H1 (cell line): ENCODE measurements around the gene SCG5. TPM values are rescaled to one million over a fixed set of nuclear protein-coding genes. Genes with fewer than 3 reads are reported as not detected.

Source experiments
- CTCF ChIA-PET: fragments of 300-600 bp; sonication (Branson Sonifier 250); formaldehyde crosslinking; loops from one replicate; lab custom pipeline; 2021; ENCODE audit not compliant: partially characterized antibody; lab: Charles Lee
- POLR2A ChIA-PET: fragments of 300-600 bp; sonication (Branson Sonifier 250); formaldehyde crosslinking; loops from one replicate; lab custom pipeline; 2021; ENCODE audit warnings: inconsistent platforms; ENCODE audit not compliant: partially characterized antibody; lab: Charles Lee
- DNase-seq, 2 experiments: peaks; one replicate each; pipeline versions ENCODE4 v3.0.0 to v3.0.0-alpha.2; 2010 to 2022; ENCODE audit warnings: low spot score in 2 of 2, low read depth in 1 of 2, mixed read lengths in 1 of 2
- FAIRE-seq: peaks from 2 replicates; lab custom pipeline; 2011; peaks lifted over from hg19 to GRCh38; lab: Jason Lieb, UNC
- H2AFZ ChIP-seq: 2 replicates; pipeline ENCODE4 v1.8.1; 2012; ENCODE audit warnings: low read length, inconsistent platforms
- H2AK5ac ChIP-seq: 2 replicates; pipeline ENCODE4 v1.6.1; 2013; ENCODE audit warnings: low read depth, low read length
- H2BK120ac ChIP-seq: replicated peaks from 2 replicates; pipeline ENCODE3; 2013; ENCODE audit warnings: low read depth, low read length, inconsistent platforms
- H2BK12ac ChIP-seq: 2 replicates; pipeline ENCODE4 v1.6.1; 2013; ENCODE audit warnings: low read depth, low read length
- H2BK15ac ChIP-seq: 2 replicates; pipeline ENCODE4 v1.6.1; 2013; ENCODE audit warnings: low read length
- H2BK20ac ChIP-seq: 2 replicates; pipeline ENCODE4 v1.6.1; 2013; ENCODE audit warnings: low read length
- H2BK5ac ChIP-seq: 2 replicates; pipeline ENCODE4 v1.6.1; 2013; ENCODE audit warnings: low read depth, low read length
- H3K14ac ChIP-seq: 2 replicates; pipeline ENCODE4 v1.6.1; 2013; ENCODE audit warnings: inconsistent platforms; ENCODE audit not compliant: insufficient read length
- H3K18ac ChIP-seq: 2 replicates; pipeline ENCODE4 v1.6.1; 2013; ENCODE audit warnings: low read length; ENCODE audit errors: extremely low read depth
- H3K23ac ChIP-seq: 2 replicates; pipeline ENCODE4 v1.6.1; 2013; ENCODE audit warnings: inconsistent platforms; ENCODE audit not compliant: insufficient read length
- H3K23me2 ChIP-seq: 2 replicates; pipeline ENCODE4 v1.6.1; 2013; ENCODE audit warnings: low read depth, low read length
- H3K27ac ChIP-seq: 2 replicates; pipeline ENCODE4 v1.6.1; 2011; ENCODE audit warnings: low read depth, low read length, inconsistent platforms
- H3K27me3 ChIP-seq, 4 experiments: replicated peaks in 1 of 4; 1 replicate in 1 of 4; 2 replicates in 3 of 4; pipeline versions ENCODE4 v1.6.1 to v1.8.1; 2011 to 2013; ENCODE audit warnings: low read length in 3 of 4, mild to moderate bottlenecking in 3 of 4, inconsistent platforms in 2 of 4, mixed read lengths in 2 of 4, moderate library complexity in 1 of 4; ENCODE audit not compliant: control insufficient read depth in 3 of 4, insufficient read depth in 3 of 4; ENCODE audit errors: extremely low read depth in 1 of 4
- H3K36me3 ChIP-seq, 4 experiments: 2 replicates each; pipeline versions ENCODE4 v1.6.1 to v1.8.1; 2011 to 2013; ENCODE audit warnings: mild to moderate bottlenecking in 4 of 4, low read length in 3 of 4, moderate library complexity in 2 of 4, control low read depth in 1 of 4, inconsistent platforms in 1 of 4; ENCODE audit not compliant: insufficient read depth in 4 of 4, control insufficient read depth in 2 of 4
- H3K4ac ChIP-seq: replicated peaks from 2 replicates; pipeline ENCODE3; 2013; ENCODE audit warnings: low read length, low read depth, mixed read lengths, inconsistent platforms; ENCODE audit not compliant: insufficient read length
- H3K4me1 ChIP-seq, 4 experiments: replicated peaks in 1 of 4; 1 replicate in 1 of 4; 2 replicates in 3 of 4; pipeline versions ENCODE4 v1.6.1 to v1.8.1; 2011 to 2013; ENCODE audit warnings: low read length in 3 of 4, inconsistent platforms in 2 of 4, mixed read lengths in 1 of 4; ENCODE audit not compliant: insufficient read depth in 4 of 4, control insufficient read depth in 3 of 4
- H3K4me2 ChIP-seq, 2 experiments: 2 replicates each; pipeline versions ENCODE4 v1.6.1 to v1.8.1; 2011 to 2013; ENCODE audit warnings: low read depth in 2 of 2, low read length in 2 of 2, control low read depth in 1 of 2, inconsistent platforms in 1 of 2, mild to moderate bottlenecking in 1 of 2; ENCODE audit not compliant: insufficient read depth in 1 of 2
- H3K4me3 ChIP-seq, 4 experiments: fragments of 200-600, 300-600 bp in 1 of 4; sonication (generic), shearing (Covaris generic), sonication (Bioruptor Twin) in 1 of 4; 2 replicates each; pipeline versions ENCODE4 v1.5.1 to v1.8.1; 2011 to 2016; ENCODE audit warnings: low read length in 4 of 4, low read depth in 3 of 4, control low read depth in 2 of 4, inconsistent platforms in 2 of 4, mild to moderate bottlenecking in 2 of 4, mixed read lengths in 1 of 4, moderate library complexity in 1 of 4; ENCODE audit not compliant: insufficient read depth in 2 of 4; ENCODE audit errors: extremely low read depth in 1 of 4
- H3K56ac ChIP-seq: replicated peaks from 2 replicates; pipeline ENCODE3; 2013; ENCODE audit warnings: low read depth, mild to moderate bottlenecking, mixed read lengths, low read length, inconsistent platforms; ENCODE audit not compliant: insufficient read length
- H3K79me1 ChIP-seq: 2 replicates; pipeline ENCODE4 v1.6.1; 2013; ENCODE audit warnings: low read depth, low read length, control low read depth
- H3K79me2 ChIP-seq, 2 experiments: 2 replicates each; pipeline versions ENCODE4 v1.6.1 to v1.8.1; 2012 to 2013; ENCODE audit warnings: low read length in 2 of 2, mild to moderate bottlenecking in 2 of 2, inconsistent platforms in 1 of 2; ENCODE audit not compliant: insufficient read depth in 2 of 2, control insufficient read depth in 1 of 2
- H3K9ac ChIP-seq, 4 experiments: replicated peaks in 1 of 4; 1 replicate in 1 of 4; 2 replicates in 3 of 4; pipeline versions ENCODE4 v1.6.1 to v1.8.1; 2011 to 2013; ENCODE audit warnings: low read depth in 3 of 4, low read length in 3 of 4, control low read depth in 2 of 4, mild to moderate bottlenecking in 2 of 4, moderate library complexity in 2 of 4, inconsistent platforms in 1 of 4; ENCODE audit errors: extremely low read depth in 1 of 4
- H3K9me3 ChIP-seq, 2 experiments: 2 replicates each; pipeline versions ENCODE4 v1.6.1 to v1.8.1; 2012 to 2013; ENCODE audit warnings: mild to moderate bottlenecking in 2 of 2, moderate library complexity in 2 of 2, control low read depth in 1 of 2, inconsistent platforms in 1 of 2, low read depth in 1 of 2, low read length in 1 of 2, mixed read lengths in 1 of 2; ENCODE audit not compliant: insufficient read depth in 2 of 2
- H4K20me1 ChIP-seq, 2 experiments: replicated peaks in 1 of 2; 2 replicates each; pipeline versions ENCODE3 to v1.8.1; 2011 to 2013; ENCODE audit warnings: inconsistent platforms in 2 of 2, low read length in 2 of 2, mild to moderate bottlenecking in 1 of 2; ENCODE audit not compliant: insufficient read depth in 2 of 2, control insufficient read depth in 1 of 2
- H4K5ac ChIP-seq: 2 replicates; pipeline ENCODE4 v1.6.1; 2013; ENCODE audit warnings: low read length, low read depth, mixed read lengths, inconsistent platforms; ENCODE audit not compliant: insufficient read length
- H4K8ac ChIP-seq: 2 replicates; pipeline ENCODE4 v1.8.0; 2013; ENCODE audit warnings: mild to moderate bottlenecking, moderate library complexity, low read length, inconsistent platforms; ENCODE audit not compliant: insufficient read depth; ENCODE audit errors: extremely low read depth
- H4K91ac ChIP-seq: replicated peaks from 2 replicates; pipeline ENCODE3; 2013; ENCODE audit warnings: low read length, mixed read lengths, inconsistent platforms; ENCODE audit not compliant: insufficient read length
- JUN ChIP-seq: IDR thresholded peaks from 2 replicates; pipeline ENCODE4 v1.6.1; 2011; ENCODE audit warnings: low read depth, mild to moderate bottlenecking, improper control_type of control experiment, low read length
- SP2 ChIP-seq: IDR thresholded peaks from 2 replicates; pipeline ENCODE4 v1.6.1; 2012; ENCODE audit warnings: mild to moderate bottlenecking, low read length, inconsistent platforms
- WGBS, 2 experiments: shearing (Covaris generic) in 1 of 2; methylation state at CpG; one replicate each; pipeline versions ENCODE4 v1.1.6 to v1.1.7; 2013 to 2015; ENCODE audit warnings: low lambda C conversion rate in 2 of 2, mixed read lengths in 2 of 2, inconsistent platforms in 1 of 2, low coverage in 1 of 2, missing lambda C conversion rate in 1 of 2; ENCODE audit not compliant: insufficient replicate concordance in 2 of 2, insufficient coverage in 1 of 2, insufficient read length in 1 of 2; ENCODE audit errors: extremely low coverage in 1 of 2, missing lambda C conversion rate in 1 of 2; 5-methylcytosine and 5-hydroxymethylcytosine counted together
- polyA plus RNA-seq, 7 experiments: library from polyadenylated mRNA; depleted of rRNA in 3 of 7; stranded (reverse) in 5 of 7; unstranded in 2 of 7; fragments of >200 nt in 5 of 7; fragments of 200-250 nt in 2 of 7; gene quantifications; 1 replicate in 5 of 7; 2 replicates in 1 of 7; 4 replicates in 1 of 7; pipeline versions ENCODE4 v1.2.1 to v1.2.3, GENCODE V29; 2011 to 2013; ENCODE audit warnings: missing spikeins in 2 of 7, mixed read lengths in 2 of 7
- total RNA-seq: library from RNA; stranded (reverse); fragmentation: NEBNext Ultra II Directional; extraction: Animal tissue kit (Norgen Biotek cat#: 25700); gene quantifications from 2 replicates; pipeline ENCODE4 v1.2.1, GENCODE V29; 2021

Gene SCG5
- total and polyA plus RNA-seq, 2 of the 8 experiments (the other 6 are each of a cell fraction or from before 2014, with no cell fraction given) = 18.7 to 19.9 TPM

DNA sequence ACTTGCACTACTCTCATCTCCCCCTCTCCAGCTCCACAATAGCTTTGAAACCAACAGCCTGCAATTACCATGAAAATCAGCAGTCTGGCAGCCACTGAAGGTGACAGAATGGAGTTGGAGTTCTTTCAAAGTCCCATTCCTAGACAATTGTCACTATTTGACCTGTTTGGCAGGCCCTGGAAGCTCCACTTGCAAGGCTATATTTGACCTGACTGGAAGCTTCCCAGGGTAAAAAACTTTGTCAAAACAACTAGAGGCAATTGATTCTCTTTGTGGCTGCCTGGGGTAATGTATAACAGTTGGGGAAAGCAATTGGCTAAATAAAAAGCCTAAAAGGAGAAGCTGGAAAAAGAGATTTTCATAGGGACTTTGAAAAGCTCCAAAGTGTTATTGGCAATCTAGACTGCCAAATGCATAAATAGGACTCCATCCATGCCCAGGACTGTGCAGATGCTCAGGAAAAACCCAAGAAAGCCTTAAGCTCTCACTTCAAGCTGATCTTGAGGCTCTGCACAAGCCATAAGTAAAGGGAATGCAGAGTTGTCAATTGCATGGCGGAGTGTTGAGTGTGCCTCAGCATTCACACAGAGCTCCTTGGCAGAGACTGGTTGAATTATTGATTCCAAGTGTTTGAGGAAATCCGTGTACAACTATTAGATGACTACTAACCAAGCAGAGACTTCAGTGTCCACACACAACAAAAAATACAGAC is 94.6 kb downstream of the SCG5 start:
- Histone ChIP-seq H2BK15ac (no peak overlapping the region), H3K4me3 (no peak overlapping the region), H3K14ac (no peak overlapping the region), H3K9me3 (0 out of 4 replicates have a peak, but pooled peaks cover 0 to 2% of the 10 kb centered on the region in 2 experiments), H3K18ac (no peak overlapping the region), H3K79me1 (no peaks in the 10 kb centered on the region), H2AFZ (no peak overlapping the region), H4K20me1 (no peaks in the 10 kb centered on the region), H3K4me2 (no peak overlapping the region), H4K91ac (no peak overlapping the region), H2BK5ac (no peak overlapping the region), H3K23me2 (no peaks in the 10 kb centered on the region; the same call in 1 of the 2 replicates), H2BK20ac (no peak overlapping the region)
- POLR2A ChIA-PET = interaction anchor here (0.6 kb wide), 1 partner anchor 15 kb away, joined by 3 read pairs; no protein-coding TSS in a partner anchor
- no peak for DNase-seq
- WGBS, 2 experiments = 93% methylated on average over 2 of the region's 2 CpGs; no CpG with 5 or more reads in 1 of the 2 experiments
- TF ChIP-seq SP2 (no peak), JUN (no peak)
- TF ChIP-seq, all 59 proteins: peak for 0
- Histone ChIP-seq H3K23ac (no peak overlapping the region), H3K79me2 (no peaks in the 10 kb centered on the region), H3K9ac (no peak overlapping the region), H3K27ac (no peak overlapping the region), H3K4me1 (peaks cover 0 to 4% (median 2%) of the 10 kb centered on the region in 4 experiments; a peak in 3 of 7 replicates), H2AK5ac (no peak overlapping the region), H4K8ac (no peak overlapping the region), H3K27me3 (no peaks in the 10 kb centered on the region; a peak in 1 of 7 replicates), H2BK12ac (no peak overlapping the region), H3K36me3 (no peaks in the 10 kb centered on the region), H2BK120ac (no peak overlapping the region), H4K5ac (no peak overlapping the region), H3K4ac (no peak overlapping the region), H3K56ac (no peak overlapping the region)
- CTCF ChIA-PET = interaction anchor here (0.7 to 1.7 kb wide), 5 partner anchors 10 to 396 kb away, joined by 3 to 4 read pairs (median 3); no protein-coding TSS in a partner anchor
- no peak for FAIRE-seq
